Left lung (tissue), 10 donors: ENCODE data around the gene CDR2L. TPM values are rescaled to one million over a fixed set of nuclear protein-coding genes. Genes with fewer than 3 reads are reported as not detected.

ENCODE experiments used
- ATAC-seq: fragments of 200-7000 bp; cut with Tn5 transposase; one replicate; pipeline ENCODE4 v1.9.1; 2020; ENCODE audit warnings: moderate library complexity
- DNase-seq, 4 donors: peaks; one replicate each; pipeline ENCODE4 v3.0.0-alpha.2; 2013 to 2020
- H3K27ac ChIP-seq, 2 donors: fragments of 200-600 bp; sonication (generic) in 1 of 2; one replicate each; pipeline versions ENCODE4 v1.5.0 to v1.8.0; 2020 to 2021
- H3K27me3 ChIP-seq, 2 donors: fragments of 200-600 bp; sonication (generic) in 1 of 2; one replicate each; pipeline versions ENCODE4 v1.5.0 to v1.8.0; 2020 to 2021
- H3K36me3 ChIP-seq, 2 donors: fragments of 200-600 bp; sonication (generic) in 1 of 2; one replicate each; pipeline versions ENCODE4 v1.5.0 to v1.8.0; 2020 to 2021
- H3K4me1 ChIP-seq, 2 donors: fragments of 200-600 bp; one replicate each; pipeline ENCODE4 v1.8.0; 2021
- H3K4me3 ChIP-seq, 2 donors: fragments of 200-600 bp; sonication (generic) in 1 of 2; one replicate each; pipeline versions ENCODE4 v1.5.0 to v1.8.0; 2020 to 2021; ENCODE audit warnings: mild to moderate bottlenecking in 1 of 2
- H3K9me3 ChIP-seq, 2 donors: fragments of 200-600 bp; sonication (generic) in 1 of 2; one replicate each; pipeline versions ENCODE4 v1.5.0 to v1.8.0; 2020 to 2021
- intact Hi-C, 2 donors: fragments of 100-400 bp; cut with DNase I; formaldehyde crosslinking; loops; one replicate each; pipeline versions ENCODE4 v1.11.2 to v1.14.2; 2022
- polyA plus RNA-seq, 6 donors: library from polyadenylated mRNA; unstranded; fragments of 120-200 nt; gene quantifications; one replicate each; pipeline ENCODE4 v1.2.1, GENCODE V29; 2013; ENCODE audit not compliant: insufficient read length in 6 of 6
- total RNA-seq, 2 donors: library from RNA; stranded (reverse); fragmentation: NEBNext Ultra II Directional; extraction: Animal tissue kit (Norgen Biotek cat#: 25700); gene quantifications; one replicate each; pipeline ENCODE4 v1.2.1, GENCODE V29; 2021
- TF ChIP-seq, protein P1 (sequence below), 2 donors: fragments of 200-600 bp; sonication (generic) in 1 of 2; IDR thresholded peaks; one replicate each; pipeline versions ENCODE4 v1.5.0 to v1.8.0; 2021; ENCODE audit warnings: antibody characterized with exemption in 2 of 2
- donor health status: DM: no; HTN: yes; CAD: no.
- donor health status: DM: no; HTN: no; CAD: no.

The CDR2L gene
- total and polyA plus RNA-seq, 8 donors, result 10.3 to 41.2 (median 14.8) TPM

DNA sequence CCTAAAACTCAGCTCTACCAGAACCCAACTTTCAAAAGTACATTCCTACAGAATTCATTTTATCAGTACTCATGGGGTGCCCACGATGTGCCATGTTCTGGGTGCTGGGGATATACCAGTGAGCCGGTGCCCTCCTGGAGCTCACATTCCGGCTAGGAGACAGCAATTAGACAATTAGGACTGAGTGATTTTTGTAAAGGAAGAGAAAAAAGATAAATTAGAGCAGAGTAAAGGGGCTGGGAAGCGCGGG is 24.6 kb downstream of the CDR2L start:
- ATAC-seq (no peak), DNase-seq (no peak)
- Histone ChIP-seq H3K27ac (peak overlapping the region; percentile 77 to 87), H3K9me3 (no peaks in the 10 kb centered on the region), H3K27me3 (no peaks in the 10 kb centered on the region), H3K36me3 (peaks cover 0 to 15% of the 10 kb centered on the region in 2 donors), H3K4me1 (peaks cover 8 to 21% of the 10 kb centered on the region in 2 donors), H3K4me3 (peak overlapping the region; percentile 86 to 90)
- intact Hi-C loops, result no loop called here
- TF ChIP-seq, protein P1, sequence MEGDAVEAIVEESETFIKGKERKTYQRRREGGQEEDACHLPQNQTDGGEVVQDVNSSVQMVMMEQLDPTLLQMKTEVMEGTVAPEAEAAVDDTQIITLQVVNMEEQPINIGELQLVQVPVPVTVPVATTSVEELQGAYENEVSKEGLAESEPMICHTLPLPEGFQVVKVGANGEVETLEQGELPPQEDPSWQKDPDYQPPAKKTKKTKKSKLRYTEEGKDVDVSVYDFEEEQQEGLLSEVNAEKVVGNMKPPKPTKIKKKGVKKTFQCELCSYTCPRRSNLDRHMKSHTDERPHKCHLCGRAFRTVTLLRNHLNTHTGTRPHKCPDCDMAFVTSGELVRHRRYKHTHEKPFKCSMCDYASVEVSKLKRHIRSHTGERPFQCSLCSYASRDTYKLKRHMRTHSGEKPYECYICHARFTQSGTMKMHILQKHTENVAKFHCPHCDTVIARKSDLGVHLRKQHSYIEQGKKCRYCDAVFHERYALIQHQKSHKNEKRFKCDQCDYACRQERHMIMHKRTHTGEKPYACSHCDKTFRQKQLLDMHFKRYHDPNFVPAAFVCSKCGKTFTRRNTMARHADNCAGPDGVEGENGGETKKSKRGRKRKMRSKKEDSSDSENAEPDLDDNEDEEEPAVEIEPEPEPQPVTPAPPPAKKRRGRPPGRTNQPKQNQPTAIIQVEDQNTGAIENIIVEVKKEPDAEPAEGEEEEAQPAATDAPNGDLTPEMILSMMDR (IDR thresholded peaks at IDR 0.05), result no peak

DNA sequence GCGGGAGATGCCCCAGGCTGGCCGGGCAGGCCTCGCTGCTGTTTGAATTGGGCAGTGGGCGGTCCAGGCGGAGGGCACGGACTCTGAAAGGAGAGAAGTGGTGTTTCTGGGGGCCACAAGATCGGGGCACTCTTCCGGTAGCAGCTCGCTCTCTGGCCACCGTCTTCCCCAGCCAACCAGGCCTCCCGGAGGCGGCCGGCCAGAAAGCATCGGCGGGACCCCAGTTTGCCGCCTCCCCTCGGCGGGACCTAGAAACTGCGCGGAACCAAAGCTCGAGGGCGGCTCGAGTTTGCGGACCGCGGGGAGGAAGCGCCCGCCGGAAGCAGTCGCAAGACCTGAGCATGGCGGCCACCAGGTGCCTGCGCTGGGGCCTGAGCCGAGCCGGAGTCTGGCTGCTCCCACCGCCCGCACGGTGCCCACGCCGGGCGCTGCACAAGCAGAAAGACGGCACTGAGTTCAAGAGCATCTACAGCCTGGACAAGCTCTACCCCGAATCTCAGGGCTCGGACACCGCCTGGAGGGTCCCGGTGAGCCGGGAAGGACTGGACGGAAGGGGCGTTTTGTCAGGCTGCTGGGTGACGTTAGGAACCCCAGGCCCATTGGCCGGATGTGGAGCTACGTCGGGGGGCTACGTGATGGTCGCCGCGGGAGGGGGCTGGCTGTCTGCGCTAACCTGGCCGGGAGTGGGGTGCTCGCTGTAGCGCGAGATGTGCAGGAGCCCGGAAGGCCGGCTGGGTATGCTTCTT is 25.1 kb downstream of the CDR2L start, which contains the start of gene MRPL58:
MRPL58 (plus strand) TSS at position 325 of the 746 bp plus-strand sequence; CDS start at position 342, 17 bp downstream.
- Histone ChIP-seq H3K4me1 (peaks cover 8 to 21% of the 10 kb centered on the region in 2 donors), H3K36me3 (peaks cover 0 to 20% of the 10 kb centered on the region in 2 donors), H3K4me3 (peak within 1 kb of the TSS; percentile 86 to 90), H3K27ac (peak within 1 kb of the TSS; percentile 77 to 87), H3K27me3 (no peaks in the 10 kb centered on the region), H3K9me3 (no peaks in the 10 kb centered on the region)
- ATAC-seq (peak; percentile 98), DNase-seq (peak; percentile 79 to 96 (median 90))
- TF ChIP-seq, protein P1 (IDR thresholded peaks at IDR 0.05), result peak; percentile 26 to 56
- intact Hi-C loops, result no loop called here

DNA sequence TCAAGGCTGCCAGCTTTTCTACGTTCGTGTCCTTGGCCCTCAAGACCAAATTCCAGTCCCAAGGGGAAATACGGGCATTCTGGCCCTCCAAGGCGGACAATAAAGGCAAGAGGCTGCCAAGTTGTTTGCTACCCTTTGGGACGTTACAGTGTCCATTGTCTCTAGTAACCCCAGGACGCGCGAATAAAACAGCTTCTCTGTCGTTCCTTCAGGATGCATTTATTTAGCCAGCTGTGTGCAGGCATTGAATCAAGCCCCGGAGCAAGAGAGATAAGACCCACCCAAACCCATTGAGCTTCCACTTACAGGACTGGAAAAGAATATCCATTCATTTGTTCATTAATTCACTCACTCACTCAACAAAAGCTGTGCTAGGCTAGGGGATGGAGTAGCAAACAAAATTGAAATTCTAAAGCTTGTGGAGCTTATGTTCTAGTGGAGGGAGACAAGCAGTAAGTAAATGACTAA is 25.7 kb downstream of the CDR2L start:
- peaks cover 8 to 21% of the 10 kb centered on the region in 2 donors for H3K4me1 ChIP-seq
- H3K27me3 ChIP-seq, result no peaks in the 10 kb centered on the region
- H3K27ac ChIP-seq, result peak overlapping the region; percentile 77 to 87
- peak overlapping the region; percentile 86 to 90 for H3K4me3 ChIP-seq
- H3K9me3 ChIP-seq, result no peaks in the 10 kb centered on the region
- DNase-seq, result no peak
- peaks cover 0 to 26% of the 10 kb centered on the region in 2 donors for H3K36me3 ChIP-seq
- TF ChIP-seq, protein P1 (IDR thresholded peaks at IDR 0.05), result no peak
- ATAC-seq, result no peak
- intact Hi-C loops, result no loop called here

DNA sequence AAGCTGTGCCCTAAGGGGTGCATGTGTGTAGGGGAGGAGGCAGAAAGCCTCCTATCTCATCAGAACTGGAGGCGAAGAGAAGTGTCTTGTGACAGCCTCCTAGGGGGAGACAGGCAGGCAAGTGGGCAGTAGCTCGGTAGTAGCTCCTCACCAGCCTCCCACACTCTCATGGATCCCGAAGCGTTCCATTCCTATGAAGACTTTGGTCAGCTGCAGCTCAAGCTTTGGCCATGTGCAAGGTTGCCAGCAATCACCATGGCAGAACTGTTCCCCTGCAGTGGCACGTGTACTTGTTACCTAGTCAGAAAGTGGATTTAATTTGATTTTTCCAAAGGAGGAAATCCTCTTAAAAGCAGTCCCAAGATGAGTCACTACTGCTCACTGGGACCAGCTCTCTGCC is 31.7 kb downstream of the CDR2L start:
- H3K4me1 ChIP-seq, result peaks cover 0 to 4% of the 10 kb centered on the region in 2 donors
- intact Hi-C loops, result no loop called here
- H3K27me3 ChIP-seq, result no peaks in the 10 kb centered on the region
- H3K9me3 ChIP-seq, result no peaks in the 10 kb centered on the region
- ATAC-seq, result no peak
- H3K4me3 ChIP-seq, result no peak overlapping the region
- TF ChIP-seq, protein P1 (IDR thresholded peaks at IDR 0.05), result no peak
- H3K36me3 ChIP-seq, result peaks cover 0 to 79% of the 10 kb centered on the region in 2 donors
- DNase-seq, result no peak
- no peak overlapping the region for H3K27ac ChIP-seq

DNA sequence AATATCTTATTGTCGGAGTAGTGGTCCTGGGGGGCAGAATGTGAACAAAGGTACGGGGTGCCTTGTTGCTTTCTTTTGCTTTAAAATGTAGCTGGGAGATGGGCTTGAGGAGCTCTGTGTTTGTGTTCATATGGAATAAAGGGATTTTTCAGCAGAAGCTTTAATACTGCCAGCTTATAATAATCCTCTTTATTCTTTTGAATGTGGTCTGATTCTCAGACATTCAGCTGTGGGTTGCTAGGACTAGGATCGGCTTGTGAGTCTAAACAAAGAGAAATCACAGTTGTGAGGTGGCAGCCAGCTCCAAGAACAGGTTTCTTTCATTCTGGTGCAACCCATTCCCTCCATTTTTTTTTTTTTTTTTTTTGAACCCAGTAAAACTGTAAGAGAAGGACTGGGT is 32.3 kb downstream of the CDR2L start:
- H3K36me3 ChIP-seq, result peaks cover 0 to 79% of the 10 kb centered on the region in 2 donors
- H3K9me3 ChIP-seq, result no peaks in the 10 kb centered on the region
- no peaks in the 10 kb centered on the region for H3K27me3 ChIP-seq
- ATAC-seq, result no peak
- intact Hi-C loops, result no loop called here
- H3K27ac ChIP-seq, result no peak overlapping the region
- H3K4me1 ChIP-seq, result no peaks in the 10 kb centered on the region
- no peak overlapping the region for H3K4me3 ChIP-seq
- TF ChIP-seq, protein P1 (IDR thresholded peaks at IDR 0.05), result no peak
- no peak for DNase-seq
